GM06990 (cell line): ENCODE results near the gene MMP8.

ENCODE experiments used
- DNase-seq: peaks from one replicate; pipeline ENCODE4 v3.0.0-alpha.2; 2011; ENCODE audit not compliant: insufficient read length; ENCODE audit errors: extremely low read depth
- H3K27me3 ChIP-seq: replicated peaks from 2 replicates; pipeline ENCODE4 v1.6.0; 2011; ENCODE audit warnings: low read length; ENCODE audit not compliant: control insufficient read depth, insufficient read depth
- H3K36me3 ChIP-seq: 2 replicates; pipeline ENCODE4 v1.5.1; 2011; ENCODE audit warnings: low read length; ENCODE audit not compliant: control insufficient read depth, insufficient read depth
- H3K4me3 ChIP-seq: replicated peaks from 2 replicates; pipeline ENCODE4 v1.5.1; 2011; ENCODE audit warnings: low read depth, mild to moderate bottlenecking, control low read depth, low read length
- CTCF ChIP-seq: IDR thresholded peaks from 2 replicates; pipeline ENCODE4 v1.5.1; 2011; ENCODE audit warnings: low read length, control low read depth, mild to moderate bottlenecking, inconsistent platforms; ENCODE audit not compliant: insufficient read depth, poor library complexity, severe bottlenecking

MMP8 gene

DNA sequence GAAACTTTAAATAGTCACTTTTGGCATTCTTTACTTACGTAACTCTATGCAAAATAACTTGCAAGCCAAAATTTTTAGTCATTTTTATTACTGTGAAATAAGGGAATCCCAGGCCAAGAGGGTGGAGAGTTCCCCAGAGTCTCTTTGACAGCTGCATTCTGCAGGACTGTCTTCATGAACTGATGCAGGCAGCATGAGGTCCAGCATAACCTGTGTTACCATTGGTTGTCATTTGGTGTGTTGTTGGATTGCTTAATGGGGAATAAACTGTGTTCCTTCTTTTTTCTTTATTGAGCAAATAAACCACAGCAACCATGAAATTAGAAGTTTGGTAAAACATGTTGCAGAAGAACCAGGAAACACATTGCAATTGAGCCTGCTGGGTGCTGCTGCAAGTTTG lies 43.8 kb downstream of the MMP8 start:
- H3K27me3 ChIP-seq, result no peaks in the 10 kb centered on the region; the same call in 1 of the 2 replicates
- TF ChIP-seq CTCF, result no peak
- no peaks in the 10 kb centered on the region for H3K36me3 ChIP-seq
- no peak overlapping the region for H3K4me3 ChIP-seq
- DNase-seq, result no peak

DNA sequence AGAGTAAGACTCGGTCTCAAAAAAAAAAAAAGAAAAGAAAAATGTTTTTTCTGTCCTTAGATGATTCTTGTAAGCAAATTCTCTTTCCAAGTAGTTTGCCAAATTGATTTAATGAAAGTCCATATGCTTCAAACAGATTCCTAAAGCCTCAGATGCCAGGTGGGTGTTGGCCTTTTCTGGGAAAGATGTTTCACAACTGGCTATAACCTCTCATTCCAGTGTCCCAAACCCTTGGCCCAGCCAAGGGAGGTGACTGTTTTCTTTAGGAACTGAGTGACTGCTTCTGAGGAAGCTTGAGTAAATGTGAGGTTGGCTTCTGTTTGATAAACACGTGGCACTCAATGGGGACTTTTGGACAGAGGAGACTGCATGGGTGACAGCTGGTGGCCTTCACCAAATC lies 46.7 kb downstream of the MMP8 start:
- no peaks in the 10 kb centered on the region for H3K36me3 ChIP-seq
- no peak for DNase-seq
- H3K4me3 ChIP-seq, result no peak overlapping the region
- no peak for TF ChIP-seq CTCF
- no peaks in the 10 kb centered on the region for H3K27me3 ChIP-seq

- H3K36me3 ChIP-seq, result no peaks in the 10 kb centered on the region
- no peaks in the 10 kb centered on the region for H3K27me3 ChIP-seq
- H3K4me3 ChIP-seq, result no peak overlapping the region
- no peak for DNase-seq
- TF ChIP-seq CTCF, result no peak
Measured at GRCh38 chr11:102676084-102676483, 48.7 kb downstream of the MMP8 start.

DNA sequence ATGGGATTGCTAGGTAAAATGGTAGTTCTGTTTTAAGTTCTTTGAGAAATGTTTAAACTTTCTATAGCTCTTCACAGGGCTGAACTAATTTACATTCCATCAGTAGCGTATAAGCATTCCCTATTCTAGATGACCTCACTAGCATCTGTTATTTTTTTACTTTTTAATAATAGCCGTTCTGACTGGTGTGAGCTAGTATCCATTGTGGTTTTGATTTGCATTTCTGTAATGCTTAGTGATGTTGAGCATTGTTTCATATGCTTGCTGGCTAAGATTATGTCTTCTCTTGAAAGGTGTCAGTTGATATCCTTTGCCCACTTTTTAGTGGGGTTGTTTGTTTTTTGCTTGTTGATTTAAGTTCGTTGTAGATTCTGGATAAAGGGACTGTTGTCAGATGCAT lies 55.1 kb downstream of the MMP8 start:
- Histone ChIP-seq H3K4me3 (no peak overlapping the region), H3K27me3 (no peaks in the 10 kb centered on the region), H3K36me3 (no peaks in the 10 kb centered on the region)
- DNase-seq, result no peak
- no peak for TF ChIP-seq CTCF

GRCh38 chr11:102666331-102666957 lies 58.3 kb downstream of the MMP8 start:
- Histone ChIP-seq H3K27me3 (no peaks in the 10 kb centered on the region; the same call in 1 of the 2 replicates), H3K36me3 (no peaks in the 10 kb centered on the region), H3K4me3 (no peak overlapping the region)
- no peak for DNase-seq
- peak; percentile 89 for TF ChIP-seq CTCF

GRCh38 chr11:102664001-102664752 lies 60.6 kb downstream of the MMP8 start:
- no peak for DNase-seq
- no peaks in the 10 kb centered on the region for H3K36me3 ChIP-seq
- no peak overlapping the region for H3K4me3 ChIP-seq
- peak; percentile 67 for TF ChIP-seq CTCF
- H3K27me3 ChIP-seq, result no peaks in the 10 kb centered on the region; the same call in none of the 2 replicates
